ENCODE results near the gene CLASP2. TPM values are rescaled to one million over a fixed set of nuclear protein-coding genes. Genes with fewer than 3 reads are reported as not detected.
"Not testable (repeated sequence)": the region's sequence is repeated elsewhere in the genome, so short reads cannot be mapped to it uniquely, and the experiment has no call there.

Gene CLASP2
- total RNA-seq, 1 donor from 2014 or later = 114 TPM

DNA sequence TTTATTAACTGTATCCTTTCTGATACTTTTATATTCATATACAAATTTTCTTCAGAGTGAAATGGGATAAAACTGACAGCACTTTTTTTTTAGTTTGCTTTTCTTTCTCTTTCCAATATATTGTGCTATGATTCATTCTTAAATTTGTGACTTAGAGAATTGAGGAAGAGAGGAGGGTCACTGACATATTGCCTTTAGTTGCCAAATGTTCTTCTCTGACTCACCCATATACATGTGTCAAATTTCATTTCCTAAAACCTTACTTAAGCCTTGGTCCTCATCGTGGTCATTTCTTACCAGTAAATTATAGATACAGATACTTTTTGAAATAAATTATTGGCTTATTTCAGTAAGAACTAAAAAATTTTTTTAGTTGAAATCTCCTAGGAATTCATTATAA lies 53.9 kb downstream of the CLASP2 start:
- Histone ChIP-seq H3K9me3 (ENCODE audit: control insufficient read depth in 3 of 3, low read length in 3 of 3) (no peaks in the 10 kb centered on the region), H3K9ac (ENCODE audit: low read depth in 1 of 3, low read length in 3 of 3) (no peak overlapping the region), H3K27ac (ENCODE audit: low read depth, low read length) (no peak overlapping the region), H3K4me3 (ENCODE audit: low read length in 3 of 3) (no peak overlapping the region), H3K27me3 (ENCODE audit: control insufficient read depth in 3 of 3, insufficient read depth in 3 of 3, low read length in 3 of 3) (no peaks in the 10 kb centered on the region), H3K4me1 (ENCODE audit: control insufficient read depth in 3 of 3, insufficient read depth in 3 of 3, low read length in 3 of 3) (peaks cover 8 to 10% (median 10%) of the 10 kb centered on the region in 3 donors), H3K36me3 (ENCODE audit: control insufficient read depth in 3 of 3, insufficient read depth in 3 of 3, low read length in 3 of 3) (peaks cover 0 to 2% (median 0%) of the 10 kb centered on the region in 3 donors)

GRCh38 chr3:33663042-33663441 lies 55.0 kb downstream of the CLASP2 start:
- H3K9ac ChIP-seq (ENCODE audit: low read depth in 1 of 3, low read length in 3 of 3) = no peak overlapping the region
- H3K4me3 ChIP-seq (ENCODE audit: low read length in 3 of 3) = no peak overlapping the region
- H3K4me1 ChIP-seq (ENCODE audit: control insufficient read depth in 3 of 3, insufficient read depth in 3 of 3, low read length in 3 of 3) = peaks cover 8 to 13% (median 10%) of the 10 kb centered on the region in 3 donors
- H3K27me3 ChIP-seq (ENCODE audit: control insufficient read depth in 3 of 3, insufficient read depth in 3 of 3, low read length in 3 of 3) = no peaks in the 10 kb centered on the region
- no peak overlapping the region for H3K27ac ChIP-seq (ENCODE audit: low read depth, low read length)
- H3K9me3 ChIP-seq (ENCODE audit: control insufficient read depth in 3 of 3, low read length in 3 of 3) = no peaks in the 10 kb centered on the region
- H3K36me3 ChIP-seq (ENCODE audit: control insufficient read depth in 3 of 3, insufficient read depth in 3 of 3, low read length in 3 of 3) = peaks cover 0 to 2% (median 0%) of the 10 kb centered on the region in 3 donors

DNA sequence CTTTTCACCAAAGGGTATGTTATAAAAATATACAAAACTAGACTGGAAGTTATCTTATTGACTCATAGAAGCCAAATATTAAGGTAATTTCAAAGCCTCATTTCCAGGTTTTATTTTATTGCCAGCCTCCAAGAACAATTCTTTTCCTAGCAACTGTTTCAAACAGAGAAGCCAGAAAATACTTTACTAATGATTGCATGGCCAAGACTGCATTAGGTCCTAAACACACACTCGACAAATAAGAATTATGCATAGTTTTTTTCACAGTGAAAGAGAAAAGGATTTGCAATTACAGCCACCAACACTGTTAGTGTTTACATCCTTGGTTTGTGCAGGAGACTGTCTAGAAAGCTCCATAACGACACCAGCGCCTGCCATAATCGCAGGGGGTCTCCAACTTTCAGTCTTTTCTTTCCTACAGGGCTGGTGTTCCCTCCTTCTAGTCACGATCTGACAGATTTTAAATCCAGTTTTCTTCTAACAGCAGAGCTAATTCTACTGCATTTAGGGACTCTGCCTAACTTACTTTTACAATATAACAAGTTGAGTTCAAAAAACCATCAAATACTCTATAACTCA lies 58.1 kb downstream of the CLASP2 start:
- H3K9me3 ChIP-seq (ENCODE audit: control insufficient read depth in 3 of 3, low read length in 3 of 3) = no peaks in the 10 kb centered on the region
- H3K27ac ChIP-seq (ENCODE audit: low read depth, low read length) = peak overlapping the region; percentile 84
- peak overlapping the region; percentile 89 to 93 (median 91) for H3K4me3 ChIP-seq (ENCODE audit: low read length in 3 of 3)
- peak overlapping the region; percentile 70 to 89 (median 84) for H3K9ac ChIP-seq (ENCODE audit: low read depth in 1 of 3, low read length in 3 of 3)
- H3K36me3 ChIP-seq (ENCODE audit: control insufficient read depth in 3 of 3, insufficient read depth in 3 of 3, low read length in 3 of 3) = no peaks in the 10 kb centered on the region
- H3K27me3 ChIP-seq (ENCODE audit: control insufficient read depth in 3 of 3, insufficient read depth in 3 of 3, low read length in 3 of 3) = no peaks in the 10 kb centered on the region
- H3K4me1 ChIP-seq (ENCODE audit: control insufficient read depth in 3 of 3, insufficient read depth in 3 of 3, low read length in 3 of 3) = peaks cover 12 to 18% (median 13%) of the 10 kb centered on the region in 3 donors

DNA sequence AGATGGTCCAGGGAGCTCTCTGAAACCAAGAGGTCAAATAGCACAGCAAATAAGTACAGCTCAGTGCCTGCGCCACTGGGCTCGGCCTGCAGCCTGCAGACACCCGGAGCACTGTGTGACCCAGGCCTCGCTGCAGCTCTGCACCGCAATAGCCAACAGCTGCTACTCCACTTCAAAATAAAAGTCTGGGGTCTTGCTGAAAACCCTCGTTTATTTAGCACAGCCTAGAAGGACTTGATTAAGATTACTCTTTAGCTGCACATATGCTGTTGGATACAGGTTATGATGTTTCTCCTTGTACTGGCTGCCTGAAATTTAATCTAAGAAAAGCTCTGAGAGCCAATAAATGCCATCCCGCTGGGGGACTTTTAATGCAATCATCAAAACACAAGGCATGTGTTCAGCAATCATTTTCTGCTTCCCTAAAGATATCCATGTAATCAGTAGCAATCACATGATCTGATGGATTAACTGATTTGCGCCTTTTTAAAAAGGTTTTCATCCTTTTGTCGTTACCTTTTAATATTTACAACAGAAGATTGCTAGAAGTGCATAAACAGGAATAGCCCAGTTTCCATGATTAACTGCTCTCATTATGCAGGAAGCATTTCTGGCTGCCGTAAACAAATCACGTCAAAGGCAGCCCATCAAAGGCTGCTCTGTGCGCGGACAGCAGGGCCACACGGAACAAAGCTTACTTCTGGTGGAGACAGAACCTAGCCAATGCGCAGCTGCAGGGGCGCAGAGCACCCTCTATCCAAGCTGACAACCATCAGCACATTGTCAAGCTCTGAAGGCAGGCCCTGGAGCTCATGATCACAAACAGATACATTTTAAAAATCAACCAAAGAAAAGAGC lies 58.8 kb downstream of the CLASP2 start:
- Histone ChIP-seq H3K9ac (ENCODE audit: low read depth in 1 of 3, low read length in 3 of 3) (peak overlapping the region; percentile 70 to 89 (median 84)), H3K4me1 (ENCODE audit: control insufficient read depth in 3 of 3, insufficient read depth in 3 of 3, low read length in 3 of 3) (peaks cover 13 to 18% (median 13%) of the 10 kb centered on the region in 3 donors)

GRCh38 chr3:33658621-33658990 lies 59.4 kb downstream of the CLASP2 start:
- H3K27ac ChIP-seq (ENCODE audit: low read depth, low read length) = peak overlapping the region; percentile 84
- H3K9ac ChIP-seq (ENCODE audit: low read depth in 1 of 3, low read length in 3 of 3) = peak overlapping the region; percentile 70 to 89 (median 84)
- H3K4me3 ChIP-seq (ENCODE audit: low read length in 3 of 3) = peak overlapping the region; percentile 89 to 93 (median 91)
- H3K9me3 ChIP-seq (ENCODE audit: control insufficient read depth in 3 of 3, low read length in 3 of 3) = no peaks in the 10 kb centered on the region
- H3K27me3 ChIP-seq (ENCODE audit: control insufficient read depth in 3 of 3, insufficient read depth in 3 of 3, low read length in 3 of 3) = no peaks in the 10 kb centered on the region
- peaks cover 13 to 18% (median 17%) of the 10 kb centered on the region in 3 donors for H3K4me1 ChIP-seq (ENCODE audit: control insufficient read depth in 3 of 3, insufficient read depth in 3 of 3, low read length in 3 of 3)
- H3K36me3 ChIP-seq (ENCODE audit: control insufficient read depth in 3 of 3, insufficient read depth in 3 of 3, low read length in 3 of 3) = no peaks in the 10 kb centered on the region

More for the DNA sequence above, 58.8 kb downstream of the CLASP2 start:
- Histone ChIP-seq H3K27ac (ENCODE audit: low read depth, low read length) (peak overlapping the region; percentile 84), H3K36me3 (ENCODE audit: control insufficient read depth in 3 of 3, insufficient read depth in 3 of 3, low read length in 3 of 3) (no peaks in the 10 kb centered on the region), H3K4me3 (ENCODE audit: low read length in 3 of 3) (peak overlapping the region; percentile 89 to 93 (median 91)), H3K27me3 (ENCODE audit: control insufficient read depth in 3 of 3, insufficient read depth in 3 of 3, low read length in 3 of 3) (no peaks in the 10 kb centered on the region), H3K9me3 (ENCODE audit: control insufficient read depth in 3 of 3, low read length in 3 of 3) (no peaks in the 10 kb centered on the region)

GRCh38 chr3:33658039-33658438 lies 60.0 kb downstream of the CLASP2 start:
- Histone ChIP-seq H3K36me3 (ENCODE audit: control insufficient read depth in 3 of 3, insufficient read depth in 3 of 3, low read length in 3 of 3) (no peaks in the 10 kb centered on the region), H3K9ac (ENCODE audit: low read depth in 1 of 3, low read length in 3 of 3) (peak overlapping the region; percentile 70 to 89 (median 84)), H3K9me3 (ENCODE audit: control insufficient read depth in 3 of 3, low read length in 3 of 3) (no peaks in the 10 kb centered on the region), H3K4me1 (ENCODE audit: control insufficient read depth in 3 of 3, insufficient read depth in 3 of 3, low read length in 3 of 3) (peaks cover 13 to 20% (median 17%) of the 10 kb centered on the region in 3 donors), H3K27ac (ENCODE audit: low read depth, low read length) (peak overlapping the region; percentile 84), H3K27me3 (ENCODE audit: control insufficient read depth in 3 of 3, insufficient read depth in 3 of 3, low read length in 3 of 3) (no peaks in the 10 kb centered on the region), H3K4me3 (ENCODE audit: low read length in 3 of 3) (peak overlapping the region; percentile 89 to 93 (median 91))

- H3K9ac ChIP-seq (ENCODE audit: low read depth in 1 of 3, low read length in 3 of 3) = no peak overlapping the region
- H3K4me3 ChIP-seq (ENCODE audit: low read length in 3 of 3) = no peak overlapping the region
- no peak overlapping the region for H3K27ac ChIP-seq (ENCODE audit: low read depth, low read length)
- no peaks in the 10 kb centered on the region for H3K36me3 ChIP-seq (ENCODE audit: control insufficient read depth in 3 of 3, insufficient read depth in 3 of 3, low read length in 3 of 3)
- H3K27me3 ChIP-seq (ENCODE audit: control insufficient read depth in 3 of 3, insufficient read depth in 3 of 3, low read length in 3 of 3) = no peaks in the 10 kb centered on the region
- peaks cover 3 to 13% (median 9%) of the 10 kb centered on the region in 3 donors for H3K4me1 ChIP-seq (ENCODE audit: control insufficient read depth in 3 of 3, insufficient read depth in 3 of 3, low read length in 3 of 3)
- no peaks in the 10 kb centered on the region for H3K9me3 ChIP-seq (ENCODE audit: control insufficient read depth in 3 of 3, low read length in 3 of 3)
These were observed 65.3 kb downstream of the CLASP2 start for GRCh38 chr3:33652736-33653135.

DNA sequence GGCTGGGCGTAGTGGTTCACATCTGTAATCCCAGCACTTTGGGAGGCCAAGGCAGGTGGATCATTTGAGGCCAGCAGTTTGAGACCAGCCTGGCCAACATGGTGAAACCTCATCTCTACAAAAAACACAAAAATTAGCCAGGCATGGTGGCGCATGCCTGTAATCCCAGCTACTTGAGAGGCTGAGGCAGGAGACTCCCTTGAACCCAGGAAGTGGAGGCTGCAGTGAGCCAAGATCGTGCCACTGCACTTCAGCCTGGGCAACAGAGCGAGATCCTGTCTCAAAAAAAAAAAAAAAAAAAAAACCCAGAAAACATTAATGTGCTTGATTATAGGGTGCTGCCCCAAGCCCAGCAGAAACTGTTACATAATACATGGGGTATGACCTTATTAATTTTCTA lies 67.0 kb downstream of the CLASP2 start:
- H3K27ac ChIP-seq (ENCODE audit: low read depth, low read length); H3K36me3 ChIP-seq (ENCODE audit: control insufficient read depth in 3 of 3, insufficient read depth in 3 of 3, low read length in 3 of 3); H3K9ac ChIP-seq (ENCODE audit: low read depth in 1 of 3, low read length in 3 of 3); H3K9me3 ChIP-seq (ENCODE audit: control insufficient read depth in 3 of 3, low read length in 3 of 3); H3K27me3 ChIP-seq (ENCODE audit: control insufficient read depth in 3 of 3, insufficient read depth in 3 of 3, low read length in 3 of 3); H3K4me3 ChIP-seq (ENCODE audit: low read length in 3 of 3): not testable (repeated sequence)
- H3K4me1 ChIP-seq (ENCODE audit: control insufficient read depth in 3 of 3, insufficient read depth in 3 of 3, low read length in 3 of 3) = peaks cover 0 to 13% (median 7%) of the 10 kb centered on the region in 3 donors

DNA sequence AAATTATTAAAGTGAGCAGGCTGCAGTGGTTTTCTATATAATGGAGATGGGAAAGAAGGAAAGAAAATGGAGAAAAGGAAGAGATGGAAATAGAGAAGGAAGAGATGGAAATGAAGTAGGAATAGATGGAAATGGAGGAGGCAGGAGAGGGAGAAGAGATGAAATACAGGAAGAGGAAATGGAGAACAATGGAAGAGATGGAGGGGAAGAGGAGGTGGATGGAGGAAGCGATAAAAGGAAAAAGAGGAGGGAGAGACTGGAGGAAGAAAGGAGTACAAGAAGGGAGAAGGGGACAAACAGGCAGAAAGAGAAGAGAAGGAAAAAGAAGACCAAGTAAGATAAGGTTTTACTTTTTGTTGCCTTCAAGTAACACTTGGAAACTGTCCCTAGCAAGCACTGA lies 67.6 kb downstream of the CLASP2 start:
- Histone ChIP-seq H3K9ac (ENCODE audit: low read depth in 1 of 3, low read length in 3 of 3) (no peak overlapping the region), H3K4me3 (ENCODE audit: low read length in 3 of 3) (no peak overlapping the region)

GRCh38 chr3:33648793-33649192 lies 69.3 kb downstream of the CLASP2 start:
- Histone ChIP-seq H3K36me3 (ENCODE audit: control insufficient read depth in 3 of 3, insufficient read depth in 3 of 3, low read length in 3 of 3) (peaks cover 0 to 7% (median 4%) of the 10 kb centered on the region in 3 donors), H3K4me3 (ENCODE audit: low read length in 3 of 3) (no peak overlapping the region), H3K27ac (ENCODE audit: low read depth, low read length) (no peak overlapping the region), H3K27me3 (ENCODE audit: control insufficient read depth in 3 of 3, insufficient read depth in 3 of 3, low read length in 3 of 3) (no peaks in the 10 kb centered on the region), H3K9ac (ENCODE audit: low read depth in 1 of 3, low read length in 3 of 3) (no peak overlapping the region), H3K9me3 (ENCODE audit: control insufficient read depth in 3 of 3, low read length in 3 of 3) (no peaks in the 10 kb centered on the region), H3K4me1 (ENCODE audit: control insufficient read depth in 3 of 3, insufficient read depth in 3 of 3, low read length in 3 of 3) (peaks cover 0 to 7% (median 4%) of the 10 kb centered on the region in 3 donors)

More for the DNA sequence above, 67.6 kb downstream of the CLASP2 start:
- no peaks in the 10 kb centered on the region for H3K9me3 ChIP-seq (ENCODE audit: control insufficient read depth in 3 of 3, low read length in 3 of 3)
- no peak overlapping the region for H3K27ac ChIP-seq (ENCODE audit: low read depth, low read length)
- peaks cover 0 to 13% (median 7%) of the 10 kb centered on the region in 3 donors for H3K4me1 ChIP-seq (ENCODE audit: control insufficient read depth in 3 of 3, insufficient read depth in 3 of 3, low read length in 3 of 3)
- no peaks in the 10 kb centered on the region for H3K27me3 ChIP-seq (ENCODE audit: control insufficient read depth in 3 of 3, insufficient read depth in 3 of 3, low read length in 3 of 3)
- peaks cover 0 to 4% (median 0%) of the 10 kb centered on the region in 3 donors for H3K36me3 ChIP-seq (ENCODE audit: control insufficient read depth in 3 of 3, insufficient read depth in 3 of 3, low read length in 3 of 3)
